ENCODE results near the gene USF1.
A peak's percentile ranks its signal among the peaks of the same experiment; 100 is the strongest.

Gene USF1

GRCh38 chr1:161007369-161007768 lies 38.4 kb downstream of the USF1 start:
- Histone ChIP-seq H3K9me3 (no peaks in the 10 kb centered on the region), H3K27me3 (no peaks in the 10 kb centered on the region), H3K27ac (peak overlapping the region; percentile 26), H3K4me3 (ENCODE audit: low read depth in 1 of 2, low read length in 1 of 2) (no peak overlapping the region), H3K36me3 (peaks cover 8% of the 10 kb centered on the region), H3K4me1 (ENCODE audit: control insufficient read depth in 1 of 2, insufficient read depth in 1 of 2, low read depth in 1 of 2, low read length in 1 of 2) (peaks cover 21 to 22% of the 10 kb centered on the region in 2 experiments)
- TF ChIP-seq, protein P1, sequence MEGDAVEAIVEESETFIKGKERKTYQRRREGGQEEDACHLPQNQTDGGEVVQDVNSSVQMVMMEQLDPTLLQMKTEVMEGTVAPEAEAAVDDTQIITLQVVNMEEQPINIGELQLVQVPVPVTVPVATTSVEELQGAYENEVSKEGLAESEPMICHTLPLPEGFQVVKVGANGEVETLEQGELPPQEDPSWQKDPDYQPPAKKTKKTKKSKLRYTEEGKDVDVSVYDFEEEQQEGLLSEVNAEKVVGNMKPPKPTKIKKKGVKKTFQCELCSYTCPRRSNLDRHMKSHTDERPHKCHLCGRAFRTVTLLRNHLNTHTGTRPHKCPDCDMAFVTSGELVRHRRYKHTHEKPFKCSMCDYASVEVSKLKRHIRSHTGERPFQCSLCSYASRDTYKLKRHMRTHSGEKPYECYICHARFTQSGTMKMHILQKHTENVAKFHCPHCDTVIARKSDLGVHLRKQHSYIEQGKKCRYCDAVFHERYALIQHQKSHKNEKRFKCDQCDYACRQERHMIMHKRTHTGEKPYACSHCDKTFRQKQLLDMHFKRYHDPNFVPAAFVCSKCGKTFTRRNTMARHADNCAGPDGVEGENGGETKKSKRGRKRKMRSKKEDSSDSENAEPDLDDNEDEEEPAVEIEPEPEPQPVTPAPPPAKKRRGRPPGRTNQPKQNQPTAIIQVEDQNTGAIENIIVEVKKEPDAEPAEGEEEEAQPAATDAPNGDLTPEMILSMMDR (IDR thresholded peaks at IDR 0.05): no peak

GRCh38 chr1:161006563-161006962 lies 39.2 kb downstream of the USF1 start:
- Histone ChIP-seq H3K4me3 (ENCODE audit: low read depth in 1 of 2, low read length in 1 of 2) (no peak overlapping the region), H3K4me1 (ENCODE audit: control insufficient read depth in 1 of 2, insufficient read depth in 1 of 2, low read depth in 1 of 2, low read length in 1 of 2) (peaks cover 12 to 14% of the 10 kb centered on the region in 2 experiments), H3K27ac (no peak overlapping the region), H3K27me3 (no peaks in the 10 kb centered on the region), H3K9me3 (no peaks in the 10 kb centered on the region), H3K36me3 (peaks cover 11% of the 10 kb centered on the region)
- TF ChIP-seq, protein P1 (IDR thresholded peaks at IDR 0.05): no peak

DNA sequence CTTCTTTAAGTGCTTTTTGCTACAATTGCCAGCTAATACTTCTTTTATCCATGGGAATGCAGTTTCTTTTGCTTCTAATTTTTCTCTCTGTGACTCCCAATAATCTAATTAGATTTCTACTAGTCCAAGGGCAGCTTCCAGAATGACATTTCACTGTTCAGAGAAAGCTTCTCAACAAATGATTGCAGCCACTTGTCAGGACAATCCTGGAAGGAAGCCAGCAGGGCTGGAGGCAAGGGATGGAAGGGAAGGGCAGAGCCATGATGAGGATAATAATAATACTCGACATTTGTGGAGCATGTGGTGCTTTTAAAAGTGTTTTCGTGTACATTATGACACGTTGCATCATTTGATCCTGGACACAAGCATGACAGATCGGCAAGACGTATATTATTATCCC lies 44.3 kb downstream of the USF1 start:
- TF ChIP-seq, protein P1 (IDR thresholded peaks at IDR 0.05): no peak

DNA sequence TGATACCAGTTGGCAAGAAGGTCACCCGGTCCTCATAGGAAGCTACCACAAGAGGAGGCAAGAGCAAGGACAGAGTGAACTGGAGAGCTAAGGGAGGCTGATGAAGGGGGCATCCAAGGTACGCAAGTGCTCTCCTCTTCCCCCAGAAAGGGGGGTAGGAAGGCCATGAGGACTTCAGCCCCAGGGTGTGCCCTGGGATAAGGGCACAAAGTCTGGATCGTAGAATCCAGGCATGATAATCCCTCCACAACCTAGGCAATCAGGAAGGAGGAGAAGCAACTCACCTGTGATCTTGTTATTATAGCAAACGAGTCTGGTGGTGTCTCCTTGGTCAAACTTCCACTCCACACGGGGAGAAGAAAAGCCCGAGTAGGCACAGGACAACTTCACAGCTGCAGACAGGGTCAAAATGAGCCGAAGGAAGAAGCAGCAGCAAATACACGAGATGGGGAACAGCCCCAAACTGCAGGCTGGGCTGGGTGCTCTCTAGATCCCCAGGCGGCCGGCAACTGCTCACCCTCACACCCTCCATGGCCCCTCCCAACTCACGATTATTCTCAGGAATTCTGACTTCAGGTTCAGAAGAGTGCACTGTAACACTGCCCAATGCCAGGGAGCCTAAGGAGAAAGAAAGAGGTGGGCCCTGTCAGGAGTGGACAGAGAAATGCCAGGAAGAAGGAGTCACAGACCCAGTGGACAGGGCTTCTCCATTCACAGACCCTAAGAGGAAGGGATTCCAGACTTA lies 44.9 kb downstream of the USF1 start:
- peaks cover 50% of the 10 kb centered on the region for H3K36me3 ChIP-seq
- H3K9me3 ChIP-seq: no peaks in the 10 kb centered on the region
- TF ChIP-seq, protein P1 (IDR thresholded peaks at IDR 0.05): no peak
- no peak overlapping the region for H3K4me3 ChIP-seq (ENCODE audit: low read depth in 1 of 2, low read length in 1 of 2)
- H3K27me3 ChIP-seq: no peaks in the 10 kb centered on the region
- H3K4me1 ChIP-seq (ENCODE audit: control insufficient read depth in 1 of 2, insufficient read depth in 1 of 2, low read depth in 1 of 2, low read length in 1 of 2): peaks cover 0 to 6% of the 10 kb centered on the region in 2 experiments
- no peak overlapping the region for H3K27ac ChIP-seq

More for the DNA sequence above, 44.3 kb downstream of the USF1 start:
- Histone ChIP-seq H3K27ac (no peak overlapping the region), H3K36me3 (peaks cover 48% of the 10 kb centered on the region), H3K27me3 (no peaks in the 10 kb centered on the region), H3K4me1 (ENCODE audit: control insufficient read depth in 1 of 2, insufficient read depth in 1 of 2, low read depth in 1 of 2, low read length in 1 of 2) (peaks cover 0 to 6% of the 10 kb centered on the region in 2 experiments), H3K9me3 (no peaks in the 10 kb centered on the region), H3K4me3 (ENCODE audit: low read depth in 1 of 2, low read length in 1 of 2) (no peak overlapping the region)

GRCh38 chr1:160999376-160999775 lies 46.4 kb downstream of the USF1 start:
- no peak overlapping the region for H3K4me3 ChIP-seq (ENCODE audit: low read depth in 1 of 2, low read length in 1 of 2)
- no peaks in the 10 kb centered on the region for H3K9me3 ChIP-seq
- H3K27me3 ChIP-seq: no peaks in the 10 kb centered on the region
- TF ChIP-seq, protein P1 (IDR thresholded peaks at IDR 0.05): no peak
- H3K36me3 ChIP-seq: peaks cover 58% of the 10 kb centered on the region
- H3K27ac ChIP-seq: peak overlapping the region; percentile 62
- peaks cover 0 to 6% of the 10 kb centered on the region in 2 experiments for H3K4me1 ChIP-seq (ENCODE audit: control insufficient read depth in 1 of 2, insufficient read depth in 1 of 2, low read depth in 1 of 2, low read length in 1 of 2)
